Activated naive CD8-positive, alpha-beta T cell (primary cell): ENCODE results near the gene DNASE1L2.
A peak's percentile ranks its signal among the peaks of the same experiment; 100 is the strongest.

Experiments
- H3K27ac Mint-ChIP-seq: one replicate; pipeline ENCODE4 v1.8.0; 2021; ENCODE audit warnings: mixed read lengths
- H3K27me3 Mint-ChIP-seq: one replicate; pipeline ENCODE4 v1.8.0; 2021; ENCODE audit warnings: mixed read lengths
- H3K36me3 Mint-ChIP-seq: one replicate; pipeline ENCODE4 v1.8.0; 2021; ENCODE audit warnings: mixed read lengths
- H3K4me1 Mint-ChIP-seq: one replicate; pipeline ENCODE4 v1.8.0; 2021; ENCODE audit warnings: low read depth, mixed read lengths
- H3K4me3 Mint-ChIP-seq: one replicate; pipeline ENCODE4 v1.8.0; 2021; ENCODE audit warnings: mild to moderate bottlenecking, mixed read lengths
- H3K9me3 Mint-ChIP-seq: one replicate; pipeline ENCODE4 v1.8.0; 2021; ENCODE audit warnings: low read depth, mixed read lengths

Gene DNASE1L2

GRCh38 chr16:2236337-2237101, at the start of gene DNASE1L2:
TSS of gene DNASE1L2 (plus strand) at chr16:2236444. CDS start at chr16:2236817, 373 bp downstream.
- Mint-ChIP-seq H3K4me3 (no peak within 1 kb of the TSS), H3K4me1 (no peaks in the 10 kb centered on the region), H3K36me3 (no peaks in the 10 kb centered on the region), H3K27ac (no peak within 1 kb of the TSS), H3K9me3 (no peaks in the 10 kb centered on the region), H3K27me3 (no peaks in the 10 kb centered on the region)

GRCh38 chr16:2186505-2186904, 49.7 kb upstream of the DNASE1L2 start:
- H3K4me3 Mint-ChIP-seq: no peak overlapping the region
- H3K4me1 Mint-ChIP-seq: no peaks in the 10 kb centered on the region
- H3K27ac Mint-ChIP-seq: no peak overlapping the region
- no peaks in the 10 kb centered on the region for H3K27me3 Mint-ChIP-seq
- H3K9me3 Mint-ChIP-seq: no peaks in the 10 kb centered on the region
- H3K36me3 Mint-ChIP-seq: no peaks in the 10 kb centered on the region

- no peaks in the 10 kb centered on the region for H3K4me1 Mint-ChIP-seq
- H3K9me3 Mint-ChIP-seq: no peaks in the 10 kb centered on the region
- H3K4me3 Mint-ChIP-seq: no peak overlapping the region
- H3K27ac Mint-ChIP-seq: no peak overlapping the region
- no peaks in the 10 kb centered on the region for H3K36me3 Mint-ChIP-seq
- H3K27me3 Mint-ChIP-seq: no peaks in the 10 kb centered on the region
Observed at GRCh38 chr16:2187212-2187611, 49.0 kb upstream of the DNASE1L2 start.

GRCh38 chr16:2188395-2188794, 47.8 kb upstream of the DNASE1L2 start:
- no peaks in the 10 kb centered on the region for H3K27me3 Mint-ChIP-seq
- H3K9me3 Mint-ChIP-seq: no peaks in the 10 kb centered on the region
- no peak overlapping the region for H3K4me3 Mint-ChIP-seq
- no peaks in the 10 kb centered on the region for H3K4me1 Mint-ChIP-seq
- no peak overlapping the region for H3K27ac Mint-ChIP-seq
- H3K36me3 Mint-ChIP-seq: no peaks in the 10 kb centered on the region

GRCh38 chr16:2189252-2189893, 46.9 kb upstream of the DNASE1L2 start:
- Mint-ChIP-seq H3K36me3 (no peaks in the 10 kb centered on the region), H3K4me1 (no peaks in the 10 kb centered on the region), H3K9me3 (no peaks in the 10 kb centered on the region), H3K27me3 (no peaks in the 10 kb centered on the region), H3K4me3 (no peak overlapping the region), H3K27ac (no peak overlapping the region)

- Mint-ChIP-seq H3K36me3 (no peaks in the 10 kb centered on the region), H3K9me3 (no peaks in the 10 kb centered on the region), H3K4me1 (peaks cover 1% of the 10 kb centered on the region)
Observed at GRCh38 chr16:2190002-2190658, 46.1 kb upstream of the DNASE1L2 start.

GRCh38 chr16:2190659-2191445, 45.4 kb upstream of the DNASE1L2 start:
- H3K27me3 Mint-ChIP-seq: peaks cover 3% of the 10 kb centered on the region
- no peaks in the 10 kb centered on the region for H3K9me3 Mint-ChIP-seq
- no peak overlapping the region for H3K27ac Mint-ChIP-seq
- H3K36me3 Mint-ChIP-seq: no peaks in the 10 kb centered on the region
- peaks cover 1% of the 10 kb centered on the region for H3K4me1 Mint-ChIP-seq
- no peak overlapping the region for H3K4me3 Mint-ChIP-seq

More at GRCh38 chr16:2190002-2190658, 46.1 kb upstream of the DNASE1L2 start:
- no peak overlapping the region for H3K4me3 Mint-ChIP-seq
- H3K27me3 Mint-ChIP-seq: peaks cover 3% of the 10 kb centered on the region
- H3K27ac Mint-ChIP-seq: no peak overlapping the region

- Mint-ChIP-seq H3K4me3 (no peak overlapping the region), H3K9me3 (no peaks in the 10 kb centered on the region), H3K27me3 (peaks cover 3% of the 10 kb centered on the region), H3K4me1 (peaks cover 1% of the 10 kb centered on the region), H3K36me3 (no peaks in the 10 kb centered on the region), H3K27ac (no peak overlapping the region)
Observed at GRCh38 chr16:2191446-2191706, 44.9 kb upstream of the DNASE1L2 start.

GRCh38 chr16:2194166-2194834, 41.9 kb upstream of the DNASE1L2 start:
- H3K4me3 Mint-ChIP-seq: no peak overlapping the region
- no peaks in the 10 kb centered on the region for H3K36me3 Mint-ChIP-seq
- H3K4me1 Mint-ChIP-seq: peaks cover 1% of the 10 kb centered on the region
- peaks cover 8% of the 10 kb centered on the region for H3K27me3 Mint-ChIP-seq
- peak overlapping the region; percentile 50 for H3K27ac Mint-ChIP-seq
- no peaks in the 10 kb centered on the region for H3K9me3 Mint-ChIP-seq

- H3K36me3 Mint-ChIP-seq: no peaks in the 10 kb centered on the region
- no peaks in the 10 kb centered on the region for H3K9me3 Mint-ChIP-seq
- peak overlapping the region; percentile 52 for H3K4me3 Mint-ChIP-seq
- H3K27me3 Mint-ChIP-seq: peaks cover 8% of the 10 kb centered on the region
- peaks cover 1% of the 10 kb centered on the region for H3K4me1 Mint-ChIP-seq
- peak overlapping the region; percentile 50 for H3K27ac Mint-ChIP-seq
Observed at GRCh38 chr16:2194852-2195321, 41.4 kb upstream of the DNASE1L2 start.

GRCh38 chr16:2195322-2196161, 40.7 kb upstream of the DNASE1L2 start:
- Mint-ChIP-seq H3K9me3 (no peaks in the 10 kb centered on the region), H3K36me3 (no peaks in the 10 kb centered on the region), H3K4me1 (peaks cover 1% of the 10 kb centered on the region), H3K27me3 (peaks cover 8% of the 10 kb centered on the region), H3K4me3 (peak overlapping the region; percentile 58), H3K27ac (no peak overlapping the region)

GRCh38 chr16:2196162-2196980, 39.9 kb upstream of the DNASE1L2 start, which contains the start of gene CASKIN1:
TSS of gene CASKIN1 (minus strand) at chr16:2196605. CDS start at chr16:2196432, 173 bp downstream.
- Mint-ChIP-seq H3K27me3 (peaks cover 8% of the 10 kb centered on the region), H3K4me3 (peak within 1 kb of the TSS; percentile 72), H3K36me3 (no peaks in the 10 kb centered on the region), H3K9me3 (no peaks in the 10 kb centered on the region), H3K4me1 (peaks cover 1% of the 10 kb centered on the region), H3K27ac (no peak within 1 kb of the TSS)

GRCh38 chr16:2196981-2197511, 39.2 kb upstream of the DNASE1L2 start:
- Mint-ChIP-seq H3K27me3 (peaks cover 8% of the 10 kb centered on the region), H3K36me3 (no peaks in the 10 kb centered on the region), H3K4me1 (peaks cover 1% of the 10 kb centered on the region), H3K4me3 (peak overlapping the region; percentile 72), H3K9me3 (no peaks in the 10 kb centered on the region), H3K27ac (no peak overlapping the region)
